GM21717 (cell line): ENCODE measurements around the gene PDLIM3.
"Not testable (repeated sequence)": the region's sequence is repeated elsewhere in the genome, so short reads cannot be mapped to it uniquely, and the experiment has no call there.

ENCODE experiments used
- ATAC-seq: cut with Tn5 transposase; IDR thresholded peaks from one replicate; pipeline ENCODE4 v1.9.1; 2021; ENCODE audit warnings: mild to moderate bottlenecking, moderate library complexity; ENCODE audit not compliant: unreplicated experiment

The PDLIM3 gene

GRCh38 chr4:185554365-185555126, 19.2 kb upstream of the PDLIM3 start:
- ATAC-seq: no peak

DNA sequence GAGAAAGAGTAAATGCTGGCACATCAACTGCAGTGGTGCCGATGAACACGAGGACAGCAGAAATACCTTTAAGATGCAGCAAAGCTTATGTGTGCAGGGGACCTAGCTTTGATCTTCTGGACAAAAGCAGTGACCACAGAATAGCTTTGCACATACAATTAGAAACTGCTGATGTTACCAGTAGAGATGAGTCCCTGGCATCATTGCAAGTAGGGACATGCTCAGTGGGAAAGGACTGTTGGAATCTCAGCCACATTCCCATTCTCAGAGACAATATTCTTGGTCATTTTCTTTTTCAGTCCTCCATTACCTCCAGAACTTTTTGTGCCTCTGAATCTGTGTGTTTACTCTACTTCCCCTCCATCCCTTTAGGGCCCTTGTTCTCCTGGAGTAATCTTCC, 16.9 kb upstream of the PDLIM3 start:
- no peak for ATAC-seq

DNA sequence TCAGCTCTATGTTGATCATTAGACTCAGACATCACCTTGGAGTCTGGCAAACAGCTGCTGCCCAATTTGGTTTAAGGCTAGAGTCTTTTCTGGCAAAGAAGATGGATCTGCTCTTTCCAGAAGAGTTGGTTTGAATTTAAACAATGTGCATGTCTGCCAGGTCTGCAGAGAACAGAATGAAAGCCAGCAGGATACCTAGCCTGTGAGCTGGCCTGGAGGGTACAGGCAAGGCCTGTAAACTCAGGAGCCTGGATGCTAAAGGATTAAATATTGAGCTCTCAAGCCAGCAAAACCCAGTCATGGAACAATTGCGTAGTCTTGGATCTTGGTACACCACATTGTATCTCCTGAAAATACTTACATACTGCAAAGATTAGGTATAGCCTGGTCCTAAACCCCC, 15.6 kb upstream of the PDLIM3 start:
- no peak for ATAC-seq

DNA sequence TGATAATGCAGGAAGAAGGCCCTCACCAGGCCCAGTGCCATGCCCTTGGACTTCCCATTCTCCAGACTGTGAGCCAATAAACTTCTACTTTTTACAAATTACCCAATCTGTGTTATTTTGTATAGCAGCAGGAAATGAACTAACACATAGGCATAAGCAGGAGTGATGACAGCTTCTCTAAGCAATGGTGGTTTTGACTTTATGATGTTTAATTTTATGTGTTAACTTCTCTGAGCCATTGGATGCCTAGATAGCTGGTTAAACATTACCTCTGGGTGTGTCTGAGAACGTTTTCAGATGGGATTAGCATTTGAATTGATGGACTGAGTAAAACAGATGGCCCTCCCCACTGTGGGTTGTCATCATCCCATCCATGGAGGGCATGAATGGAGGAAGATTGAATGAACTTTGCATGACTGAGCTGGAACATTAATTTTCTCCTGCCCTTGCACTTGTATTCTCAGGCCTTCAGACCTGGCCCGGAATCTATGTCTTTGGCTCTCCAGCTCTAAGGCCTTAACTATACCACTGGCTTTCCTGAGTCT, 13.9 kb upstream of the PDLIM3 start:
- ATAC-seq: no peak

DNA sequence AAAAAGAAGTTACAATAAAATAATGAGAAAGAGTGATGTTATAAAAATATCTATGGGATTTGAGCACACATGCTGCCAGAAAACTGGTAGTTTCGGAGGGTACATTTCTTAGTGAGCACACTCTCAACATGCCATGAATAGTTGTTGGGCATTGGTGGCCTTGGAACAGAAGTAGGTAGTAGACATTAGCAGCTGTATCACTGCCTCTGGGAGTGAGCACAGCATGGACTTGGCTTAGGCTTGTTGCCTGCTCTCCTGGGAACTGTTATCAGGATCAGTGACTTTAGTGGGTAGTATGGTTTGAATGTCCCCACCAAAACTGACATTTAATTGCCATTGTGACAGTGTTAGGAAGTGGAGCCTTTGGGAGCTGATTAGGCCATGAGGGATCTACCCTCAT, 13.3 kb upstream of the PDLIM3 start:
- ATAC-seq: no peak

GRCh38 chr4:185546335-185546734, 11.0 kb upstream of the PDLIM3 start:
- ATAC-seq: no peak

DNA sequence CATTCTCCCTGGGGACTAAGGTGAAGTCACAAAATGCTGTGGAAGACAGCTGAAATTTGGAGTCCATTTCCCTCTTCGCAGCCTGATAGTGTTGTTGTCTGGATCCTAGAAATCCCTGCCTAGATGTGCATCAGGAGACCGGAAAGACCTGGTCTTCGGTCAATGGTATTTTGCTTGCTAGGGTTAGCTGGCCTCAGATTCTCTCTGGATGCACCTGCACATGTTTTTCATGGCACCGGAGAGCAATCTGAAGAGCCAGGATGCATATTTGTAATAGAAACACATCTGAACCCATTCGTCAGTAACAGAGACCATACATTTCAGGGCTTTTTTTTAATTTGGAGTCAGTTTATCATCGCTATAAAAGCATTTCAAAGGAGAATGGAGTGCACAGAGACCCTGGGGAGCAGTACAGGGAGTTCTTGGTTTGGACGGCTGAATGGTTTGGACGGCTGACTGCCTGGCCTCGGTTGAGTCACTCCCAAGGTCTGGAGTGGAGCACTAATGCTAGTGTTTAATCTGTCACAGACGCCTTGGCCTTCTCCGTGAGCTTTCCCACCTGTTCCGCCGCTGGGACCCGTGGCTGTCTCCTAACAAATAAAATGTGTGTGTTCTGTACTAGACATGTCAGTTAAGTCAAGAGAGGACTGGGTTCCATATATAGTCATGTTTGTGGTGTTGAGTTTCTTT, 7.5 kb upstream of the PDLIM3 start:
- ATAC-seq: no peak

- ATAC-seq: no peak
Measured at GRCh38 chr4:185541251-185541727, 6.0 kb upstream of the PDLIM3 start.

- ATAC-seq: no peak
Measured at GRCh38 chr4:185540487-185541120, 5.3 kb upstream of the PDLIM3 start.

DNA sequence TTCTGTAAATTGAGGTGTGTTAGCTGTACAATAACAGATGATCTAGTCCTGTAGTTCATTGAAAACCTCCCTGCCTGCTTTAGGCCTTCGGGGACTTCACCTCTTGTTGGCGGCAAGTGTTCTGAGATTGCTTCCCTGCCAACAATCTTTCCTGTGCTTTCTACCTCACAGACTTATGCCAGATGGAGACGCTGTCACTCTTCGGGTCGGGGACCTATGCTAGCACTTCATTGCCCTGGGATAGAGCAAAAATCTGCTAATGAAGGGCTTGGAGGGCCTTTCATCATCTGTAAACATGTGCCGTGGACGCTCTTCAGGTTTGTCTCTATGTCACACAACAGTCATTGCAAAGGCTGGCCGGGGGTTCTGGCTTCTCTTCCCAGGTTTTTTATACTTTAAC, 4.7 kb upstream of the PDLIM3 start:
- no peak for ATAC-seq

DNA sequence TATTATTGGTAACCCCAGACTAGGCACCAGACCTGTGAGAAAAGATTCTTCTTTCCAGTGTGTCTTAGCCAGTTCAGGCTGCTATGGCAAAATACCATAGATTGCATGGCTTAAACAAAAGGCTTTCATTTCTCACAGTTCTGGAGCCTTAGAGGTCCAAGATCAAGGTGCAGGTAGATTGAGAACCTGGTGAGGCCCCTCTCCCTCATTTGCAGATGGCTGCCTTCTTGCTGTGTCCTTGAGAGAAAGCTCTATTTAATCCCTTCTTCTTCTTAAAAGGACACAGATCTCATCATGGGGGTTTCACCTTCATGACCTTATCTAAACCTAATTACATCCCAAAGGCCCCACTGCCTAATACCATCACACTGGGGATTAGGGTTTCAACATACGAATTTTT, 3.5 kb upstream of the PDLIM3 start:
- no peak for ATAC-seq

DNA sequence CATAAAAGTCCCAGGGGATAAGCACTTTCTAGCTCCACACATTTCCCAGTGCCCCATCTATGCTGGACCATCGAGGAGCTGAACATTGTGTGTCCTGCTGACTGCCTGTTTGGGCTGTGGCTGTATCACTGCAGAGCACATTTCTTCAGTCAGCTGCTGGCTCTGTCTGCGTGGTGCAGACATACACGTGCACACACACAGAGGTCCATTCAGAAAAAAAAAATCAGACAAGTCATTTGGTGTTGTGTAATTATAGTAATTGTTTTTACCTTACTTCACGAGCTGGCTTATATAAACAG, 1.1 kb upstream of the PDLIM3 start:
- no peak for ATAC-seq

- ATAC-seq: no peak
Measured at GRCh38 chr4:185535612-185536410, 504 bp upstream of the PDLIM3 start.

DNA sequence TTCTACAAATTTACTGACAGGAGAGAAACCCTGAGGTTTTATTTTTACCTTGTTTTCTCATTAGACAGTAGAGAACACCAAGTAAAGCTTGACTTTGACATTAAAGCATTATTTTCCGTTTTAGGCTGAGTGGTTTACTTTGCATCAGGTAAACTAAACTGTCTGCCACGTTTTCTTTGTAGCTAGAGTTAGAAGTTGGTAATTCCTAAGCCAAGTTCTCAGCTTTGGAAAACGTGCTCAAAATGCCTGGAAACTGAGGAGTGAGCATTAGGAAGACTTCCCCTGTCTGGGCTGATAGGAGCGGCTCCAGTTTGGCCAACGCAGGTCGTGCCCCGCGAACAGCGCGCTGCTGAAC, 819 bp downstream of the PDLIM3 start:
- no peak for ATAC-seq

DNA sequence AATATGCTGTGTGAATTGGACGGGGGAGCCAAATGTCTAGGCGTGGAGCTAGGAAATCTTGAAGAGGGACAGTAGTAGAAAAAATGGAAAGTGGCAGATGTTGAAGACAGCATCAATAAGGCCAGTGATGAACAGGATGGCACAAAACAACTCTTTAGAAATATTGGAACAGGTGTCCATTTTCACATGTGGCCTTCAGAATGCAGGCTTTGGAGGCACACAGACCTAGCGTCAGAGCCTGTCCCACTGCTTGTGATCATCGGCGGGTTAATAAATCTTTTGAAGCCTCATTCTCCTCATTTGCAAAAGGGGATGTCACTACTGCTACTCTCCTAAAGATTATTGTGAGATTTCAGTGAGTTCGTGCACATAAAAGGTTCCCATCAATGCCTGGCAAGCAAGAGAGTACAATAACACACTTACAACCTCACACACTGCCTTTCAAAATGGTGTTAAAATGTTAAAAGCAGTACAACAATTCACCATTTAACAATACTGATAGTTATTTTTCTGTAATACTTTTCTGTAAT, 2.4 kb downstream of the PDLIM3 start:
- ATAC-seq: no peak

DNA sequence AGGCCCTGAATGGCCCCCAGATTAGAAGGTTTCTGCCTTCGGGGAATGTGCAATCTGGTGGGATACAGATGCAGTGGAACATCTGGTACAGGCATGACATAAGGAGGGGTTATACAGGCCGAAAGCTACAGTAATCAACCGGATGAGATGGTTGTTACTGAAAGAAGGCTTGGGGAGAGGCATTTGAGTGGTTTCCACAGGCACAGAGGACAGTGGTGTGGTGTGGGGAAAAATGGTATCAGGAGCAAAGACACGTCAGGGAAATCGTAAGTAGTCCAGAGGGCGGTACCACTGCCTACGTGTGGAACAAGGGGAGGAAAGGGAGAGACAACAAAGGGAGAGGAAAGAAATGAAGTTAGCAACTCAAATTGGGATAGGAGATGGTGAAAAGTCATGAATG, 3.0 kb downstream of the PDLIM3 start:
- ATAC-seq: no peak

DNA sequence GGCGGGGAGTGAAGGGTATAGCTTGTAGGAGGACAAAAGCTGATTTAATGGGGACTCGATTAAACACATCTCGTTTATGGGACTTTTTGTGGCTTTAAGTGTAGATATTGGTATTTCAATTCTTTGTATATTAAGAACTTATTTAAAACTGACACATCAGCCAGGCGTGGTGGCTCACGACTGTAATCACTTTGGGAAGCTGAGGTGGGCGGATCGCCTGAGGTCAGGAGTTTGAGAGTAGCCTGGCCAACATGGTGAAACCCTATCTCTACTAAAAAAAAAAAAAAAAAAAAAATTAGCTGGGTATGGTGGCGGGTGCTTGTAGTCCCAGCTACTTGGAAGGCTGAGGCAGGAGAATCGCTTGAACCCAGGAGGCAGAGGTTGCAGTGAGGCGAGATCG, 3.7 kb downstream of the PDLIM3 start:
- not testable (repeated sequence) for ATAC-seq

GRCh38 chr4:185529413-185529812, 5.9 kb downstream of the PDLIM3 start:
- ATAC-seq: no peak

DNA sequence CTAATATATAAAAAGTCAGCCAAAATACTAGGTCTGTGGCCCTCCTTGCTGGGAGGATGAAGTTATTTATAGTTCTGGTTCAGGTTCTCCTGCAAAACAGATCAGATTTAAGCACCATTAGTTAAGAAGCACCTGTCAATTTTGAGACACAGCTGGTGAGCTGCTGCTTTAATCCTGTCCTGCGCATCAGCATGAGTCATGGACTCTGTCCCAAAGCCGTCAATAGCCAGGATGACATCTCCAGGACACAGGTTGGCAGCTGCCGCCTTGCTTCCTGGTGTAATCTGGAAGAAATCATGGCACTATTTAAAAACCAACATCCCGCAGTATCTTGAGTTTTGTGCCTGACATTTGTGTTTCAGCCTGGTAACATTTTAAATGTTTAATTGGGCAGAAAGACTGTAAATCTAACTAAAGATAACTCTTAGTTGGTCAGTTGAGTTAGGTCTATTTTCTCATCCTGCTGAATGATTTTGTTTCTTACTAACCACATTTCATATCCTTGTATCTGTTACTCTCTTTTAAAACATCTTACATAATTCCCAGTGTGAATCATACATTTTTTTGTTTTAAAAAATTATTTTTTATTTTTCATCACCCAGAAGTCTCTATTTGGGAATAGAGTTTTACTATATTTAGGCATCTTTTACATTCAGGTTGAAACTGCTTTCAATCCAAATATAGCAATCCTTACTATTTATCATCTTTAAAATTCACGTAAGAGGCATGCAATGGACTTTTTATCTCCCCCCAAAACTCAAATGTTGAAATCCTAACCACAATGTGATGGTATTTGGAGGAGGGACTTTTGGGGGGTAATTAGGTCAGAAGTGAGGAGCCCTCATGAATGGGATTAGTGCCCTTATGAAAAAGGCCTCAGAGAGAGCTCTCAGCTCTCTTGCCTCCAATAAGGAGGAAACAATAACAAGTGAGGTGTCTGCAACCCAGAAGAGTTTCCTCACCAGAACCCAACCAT, 10.1 kb downstream of the PDLIM3 start:
- ATAC-seq: no peak

- ATAC-seq: no peak
Measured at GRCh38 chr4:185523862-185524261, 11.4 kb downstream of the PDLIM3 start.
